OCI-LY3 (cell line): ENCODE measurements around the gene DENND2C.
"Not testable (repeated sequence)": the region's sequence is repeated elsewhere in the genome, so short reads cannot be mapped to it uniquely, and the experiment has no call there.

Experiments
- H2AFZ ChIP-seq: fragments of 200-600, 300-600 bp; shearing (Covaris generic); 2 replicates; pipeline ENCODE4 v1.6.0; 2014; ENCODE audit warnings: antibody characterized with exemption, low read depth, low read length
- H3K27ac ChIP-seq: fragments of 200-600, 300-600 bp; sonication (generic); 2 replicates; pipeline ENCODE4 v1.5.1; 2014; ENCODE audit warnings: mild to moderate bottlenecking, low read length, moderate library complexity, mixed read lengths
- H3K27me3 ChIP-seq: fragments of 200-600, 300-600 bp; sonication (generic); 2 replicates; pipeline ENCODE4 v1.6.1; 2014; ENCODE audit warnings: low read depth, low read length, mixed read lengths
- H3K36me3 ChIP-seq: fragments of 200-600, 300-600 bp; sonication (generic); replicated peaks from 2 replicates; pipeline ENCODE3; 2014; ENCODE audit warnings: low read depth, low read length, mixed read lengths
- H3K4me1 ChIP-seq: fragments of 300-600, 200-600 bp; sonication (generic); 2 replicates; pipeline ENCODE4 v1.6.1; 2014; ENCODE audit warnings: low read length, mixed read lengths
- H3K4me2 ChIP-seq: fragments of 200-600, 300-600 bp; sonication (generic); 2 replicates; pipeline ENCODE4 v1.6.1; 2014; ENCODE audit warnings: low read length, mixed read lengths
- H3K4me3 ChIP-seq: fragments of 300-600, 200-600 bp; sonication (generic); 2 replicates; pipeline ENCODE4 v1.5.1; 2014; ENCODE audit warnings: antibody characterized with exemption, mild to moderate bottlenecking, low read length, moderate library complexity
- H3K79me2 ChIP-seq: fragments of 300-600, 200-600 bp; shearing (Covaris generic); 2 replicates; pipeline ENCODE4 v1.6.1; 2014; ENCODE audit warnings: mild to moderate bottlenecking, low read length, mixed read lengths
- H3K9ac ChIP-seq: fragments of 300-600, 200-600 bp; shearing (Covaris generic); 2 replicates; pipeline ENCODE4 v1.6.0; 2014; ENCODE audit warnings: mild to moderate bottlenecking, low read length, moderate library complexity
- H3K9me3 ChIP-seq: fragments of 200-600, 300-600 bp; shearing (Covaris generic); 2 replicates; pipeline ENCODE4 v1.6.1; 2014; ENCODE audit warnings: low read length, mixed read lengths; ENCODE audit not compliant: insufficient read depth
- H4K20me1 ChIP-seq: fragments of 200-600, 300-600 bp; sonication (generic); 2 replicates; pipeline ENCODE4 v1.6.1; 2016; ENCODE audit warnings: low read length, mixed read lengths; ENCODE audit not compliant: insufficient read depth
- EZH2phosphoT487 ChIP-seq: fragments of 200-600 bp; shearing (Covaris generic); IDR thresholded peaks from 2 replicates; pipeline ENCODE4 v1.6.1; 2018; ENCODE audit warnings: antibody characterized with exemption, mixed run types, low read depth
- TF ChIP-seq, protein P1 (sequence below): fragments of 200-600, 300-600 bp; sonication (generic); IDR thresholded peaks from 2 replicates; pipeline ENCODE4 v1.5.1; 2014; ENCODE audit warnings: antibody characterized with exemption, low read length, low read depth

Gene DENND2C

DNA sequence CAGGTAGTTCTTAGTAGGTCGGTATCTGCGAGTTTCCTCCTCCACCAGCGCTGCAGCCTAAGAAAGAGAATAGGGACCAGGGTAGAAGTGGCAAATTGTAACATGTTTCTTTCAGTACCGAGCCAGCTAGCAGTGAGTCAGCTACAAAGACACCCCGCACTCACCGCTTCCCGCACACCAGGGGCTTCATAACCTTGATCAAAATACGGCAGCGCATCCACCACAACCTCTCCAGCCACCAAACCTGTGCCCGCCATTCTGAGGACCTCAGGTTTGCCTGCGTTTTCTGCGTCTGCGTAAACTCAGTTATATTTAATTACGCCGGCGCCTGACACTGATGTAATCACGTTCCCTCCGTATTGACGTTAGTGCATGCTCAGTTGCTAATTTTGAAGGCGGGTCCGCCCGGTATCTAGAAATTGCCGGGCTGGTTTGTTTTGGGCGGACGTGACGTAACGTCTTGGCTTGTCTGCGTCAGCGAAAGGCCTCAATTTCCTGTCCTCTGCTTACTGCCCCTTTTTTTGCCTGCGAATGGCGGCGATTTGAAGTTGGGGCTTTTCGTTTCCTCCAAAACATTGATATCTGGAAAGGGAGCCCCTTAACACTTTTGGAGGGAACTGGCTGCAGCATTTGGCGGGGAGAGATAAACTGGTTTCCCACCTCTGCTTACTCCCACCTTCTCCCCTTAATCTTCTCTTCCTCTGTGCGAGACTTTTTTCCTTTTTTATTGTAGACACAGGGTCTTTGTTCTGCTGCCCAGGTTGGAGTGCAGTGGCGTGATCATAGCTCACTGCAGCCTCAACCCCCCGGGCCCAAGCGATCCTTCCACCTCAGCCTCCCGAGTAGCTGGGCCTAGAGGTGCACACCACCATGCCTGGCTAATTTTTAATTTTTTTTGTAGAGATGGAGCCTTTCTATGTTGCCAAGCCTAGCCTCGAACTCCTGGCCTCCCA is 88.2 kb downstream of the DENND2C start, which contains the start of gene BCAS2:
Gene BCAS2 (minus strand): TSS at position 281 of the 953 bp plus-strand sequence. CDS start 24 bp downstream, at position 257.
- peaks cover 10% of the 10 kb centered on the region for H3K36me3 ChIP-seq
- peak within 1 kb of the TSS; percentile 54 for H3K27ac ChIP-seq
- H3K4me2 ChIP-seq, result peak within 1 kb of the TSS; percentile 94
- peak within 1 kb of the TSS; percentile 72 for H3K9ac ChIP-seq
- H3K79me2 ChIP-seq, result peaks cover 16% of the 10 kb centered on the region
- no peaks in the 10 kb centered on the region for H3K9me3 ChIP-seq
- H3K4me3 ChIP-seq, result peak within 1 kb of the TSS; percentile 84
- H2AFZ ChIP-seq, result peak within 1 kb of the TSS; percentile 71
- peaks cover 6% of the 10 kb centered on the region for H3K4me1 ChIP-seq
- TF ChIP-seq, protein P1, sequence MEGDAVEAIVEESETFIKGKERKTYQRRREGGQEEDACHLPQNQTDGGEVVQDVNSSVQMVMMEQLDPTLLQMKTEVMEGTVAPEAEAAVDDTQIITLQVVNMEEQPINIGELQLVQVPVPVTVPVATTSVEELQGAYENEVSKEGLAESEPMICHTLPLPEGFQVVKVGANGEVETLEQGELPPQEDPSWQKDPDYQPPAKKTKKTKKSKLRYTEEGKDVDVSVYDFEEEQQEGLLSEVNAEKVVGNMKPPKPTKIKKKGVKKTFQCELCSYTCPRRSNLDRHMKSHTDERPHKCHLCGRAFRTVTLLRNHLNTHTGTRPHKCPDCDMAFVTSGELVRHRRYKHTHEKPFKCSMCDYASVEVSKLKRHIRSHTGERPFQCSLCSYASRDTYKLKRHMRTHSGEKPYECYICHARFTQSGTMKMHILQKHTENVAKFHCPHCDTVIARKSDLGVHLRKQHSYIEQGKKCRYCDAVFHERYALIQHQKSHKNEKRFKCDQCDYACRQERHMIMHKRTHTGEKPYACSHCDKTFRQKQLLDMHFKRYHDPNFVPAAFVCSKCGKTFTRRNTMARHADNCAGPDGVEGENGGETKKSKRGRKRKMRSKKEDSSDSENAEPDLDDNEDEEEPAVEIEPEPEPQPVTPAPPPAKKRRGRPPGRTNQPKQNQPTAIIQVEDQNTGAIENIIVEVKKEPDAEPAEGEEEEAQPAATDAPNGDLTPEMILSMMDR, result no peak
- no peak for TF ChIP-seq EZH2phosphoT487
- no peaks in the 10 kb centered on the region for H4K20me1 ChIP-seq
- no peaks in the 10 kb centered on the region for H3K27me3 ChIP-seq

DNA sequence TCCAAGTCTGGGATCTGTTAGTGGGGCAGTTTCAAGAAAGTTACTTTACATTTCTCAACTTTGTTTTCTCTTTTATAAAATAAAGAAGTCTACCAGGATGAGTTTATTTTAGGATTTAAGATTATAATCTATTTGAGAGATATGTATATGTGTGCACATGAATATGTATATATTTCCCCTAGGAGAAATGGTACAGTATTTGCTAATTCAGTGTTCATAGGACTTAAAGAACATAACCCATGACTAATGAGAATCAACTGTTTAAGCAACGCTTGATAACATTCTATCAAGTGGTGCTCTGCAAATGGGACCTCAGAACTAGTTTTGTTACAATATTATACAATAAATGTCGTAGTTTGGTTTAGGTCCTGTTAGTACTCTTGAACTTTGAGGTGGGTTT is 95.5 kb downstream of the DENND2C start:
- Histone ChIP-seq H2AFZ (no peak overlapping the region), H3K4me1 (no peaks in the 10 kb centered on the region), H3K4me2 (no peak overlapping the region), H3K9ac (no peak overlapping the region), H3K27me3 (no peaks in the 10 kb centered on the region), H3K9me3 (no peaks in the 10 kb centered on the region), H3K4me3 (no peak overlapping the region), H3K36me3 (peaks cover 13% of the 10 kb centered on the region), H3K79me2 (no peaks in the 10 kb centered on the region), H4K20me1 (no peaks in the 10 kb centered on the region), H3K27ac (no peak overlapping the region)
- TF ChIP-seq, protein P1, result no peak
- TF ChIP-seq EZH2phosphoT487, result no peak

DNA sequence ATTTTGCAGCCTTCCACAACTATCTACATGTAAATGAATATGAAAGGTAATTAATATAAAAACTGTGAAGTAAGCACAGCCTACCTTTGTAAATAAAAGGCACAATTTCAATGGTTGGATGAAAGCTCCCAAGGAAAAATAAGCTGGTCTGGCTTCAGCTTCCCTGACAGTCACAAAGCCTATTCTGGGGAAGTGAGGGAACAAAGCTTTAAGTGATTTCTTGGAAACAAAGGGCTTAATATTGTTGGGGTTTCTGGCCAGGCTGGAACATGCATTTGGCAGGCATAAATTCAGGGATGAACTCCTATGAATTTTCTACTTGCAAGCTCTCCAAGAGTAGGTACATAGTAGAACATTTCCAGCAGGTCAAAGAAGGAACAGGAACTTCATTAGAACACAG is 105.7 kb downstream of the DENND2C start:
- Histone ChIP-seq H3K4me1 (peaks cover 17% of the 10 kb centered on the region), H3K4me3 (no peak overlapping the region), H3K36me3 (peaks cover 18% of the 10 kb centered on the region), H3K4me2 (no peak overlapping the region), H3K27ac (no peak overlapping the region), H4K20me1 (no peaks in the 10 kb centered on the region), H3K79me2 (no peaks in the 10 kb centered on the region), H3K9me3 (no peaks in the 10 kb centered on the region), H3K9ac (no peak overlapping the region), H2AFZ (no peak overlapping the region), H3K27me3 (no peaks in the 10 kb centered on the region)
- TF ChIP-seq, protein P1, result no peak
- no peak for TF ChIP-seq EZH2phosphoT487

DNA sequence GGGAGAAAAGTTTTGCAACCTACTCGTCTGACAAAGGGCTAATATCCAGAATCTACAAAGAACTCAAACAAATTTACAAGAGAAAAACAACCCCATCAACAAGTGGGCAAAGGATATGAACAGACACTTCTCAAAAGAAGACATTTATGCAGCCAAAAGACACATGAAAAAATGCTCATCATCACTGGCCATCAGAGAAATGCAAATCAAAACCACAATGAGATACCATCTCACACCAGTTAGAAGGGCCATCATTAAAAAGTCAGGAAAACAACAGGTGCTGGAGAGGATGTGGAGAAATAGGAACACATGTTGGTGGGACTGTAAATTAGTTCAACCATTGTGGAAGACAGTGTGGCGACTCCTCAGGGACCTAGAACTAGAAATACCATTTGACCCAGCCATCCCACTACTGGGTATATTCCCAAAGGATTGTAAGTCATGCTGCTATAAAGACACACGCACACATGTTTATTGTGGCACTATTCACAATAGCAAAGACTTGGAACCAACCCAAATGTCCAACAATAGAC is 106.8 kb downstream of the DENND2C start:
- not testable (repeated sequence) for H3K9ac ChIP-seq, H3K27me3 ChIP-seq, H4K20me1 ChIP-seq, H2AFZ ChIP-seq, H3K9me3 ChIP-seq, H3K27ac ChIP-seq, H3K4me3 ChIP-seq, H3K4me2 ChIP-seq, H3K79me2 ChIP-seq
- Histone ChIP-seq H3K4me1 (peaks cover 22% of the 10 kb centered on the region), H3K36me3 (peaks cover 18% of the 10 kb centered on the region)
